HepG2 (cell line): Measurements from ENCODE around the gene UBE4A. TPM values are rescaled to one million over a fixed set of nuclear protein-coding genes. Genes with fewer than 3 reads are reported as not detected.

Source experiments
- ARID3A ChIP-seq: IDR thresholded peaks from 2 replicates; pipeline ENCODE4 v1.6.1; 2012; ENCODE audit warnings: low read depth, low read length, improper control_type of control experiment
- CEBPZ ChIP-seq: IDR thresholded peaks from 2 replicates; pipeline ENCODE4 v1.6.1; 2012; ENCODE audit warnings: low read length, improper control_type of control experiment
- ELF4 ChIP-seq: sonication (generic); formaldehyde crosslinking; IDR thresholded peaks from 2 replicates; pipeline ENCODE4 v1.5.0; 2020; ENCODE audit warnings: missing genetic modification reagents, mild to moderate bottlenecking, moderate library complexity, borderline replicate concordance
- HMGA1 ChIP-seq: sonication (generic); formaldehyde crosslinking; conservative IDR thresholded peaks from 2 replicates; pipeline ENCODE4 v1.4.0; 2020; ENCODE audit warnings: missing genetic modification reagents
- KDM6A ChIP-seq: IDR thresholded peaks from 2 replicates; pipeline ENCODE4 v1.6.1; 2016; ENCODE audit warnings: low read depth
- MAF1 ChIP-seq: sonication (generic); formaldehyde crosslinking; IDR thresholded peaks from 2 replicates; pipeline ENCODE4 v1.5.0; 2020; ENCODE audit warnings: missing genetic modification reagents, borderline replicate concordance
- MXD1 ChIP-seq: sonication (generic); formaldehyde crosslinking; IDR thresholded peaks from 2 replicates; pipeline ENCODE4 v1.4.0; 2020; ENCODE audit warnings: mild to moderate bottlenecking, missing genetic modification reagents
- NFE2L2 ChIP-seq: fragments of 150-350 bp; IDR thresholded peaks from 2 replicates; pipeline ENCODE4 v1.6.1; 2014; ENCODE audit warnings: low read length
- UBTF ChIP-seq: sonication (generic); formaldehyde crosslinking; IDR thresholded peaks from 2 replicates; pipeline ENCODE4 v1.4.0; 2020; ENCODE audit warnings: mild to moderate bottlenecking, missing genetic modification reagents
- YEATS2 ChIP-seq: sonication (generic); formaldehyde crosslinking; IDR thresholded peaks from 2 replicates; pipeline ENCODE4 v1.4.0; 2020; ENCODE audit warnings: missing genetic modification reagents, borderline replicate concordance
- ZBTB3 ChIP-seq: sonication (generic); formaldehyde crosslinking; IDR thresholded peaks from 2 replicates; pipeline ENCODE4 v1.4.0; 2020; ENCODE audit warnings: low read depth, mild to moderate bottlenecking, moderate library complexity, missing genetic modification reagents, borderline replicate concordance
- ZNF275 ChIP-seq: sonication (generic); formaldehyde crosslinking; IDR thresholded peaks from 2 replicates; pipeline ENCODE4 v1.8.0; 2022; ENCODE audit warnings: missing genetic modification reagents, mild to moderate bottlenecking, inconsistent platforms, borderline replicate concordance
- ZNF367 ChIP-seq: sonication (generic); formaldehyde crosslinking; IDR thresholded peaks from 2 replicates; pipeline ENCODE4 v1.4.0; 2020; ENCODE audit warnings: missing genetic modification reagents, borderline replicate concordance
- ZNF629 ChIP-seq: sonication (generic); formaldehyde crosslinking; conservative IDR thresholded peaks from 2 replicates; pipeline ENCODE4 v1.5.0; 2020; ENCODE audit warnings: missing genetic modification reagents
- ZNF891 ChIP-seq: sonication (generic); formaldehyde crosslinking; IDR thresholded peaks from 2 replicates; pipeline ENCODE4 v1.5.0; 2020; ENCODE audit warnings: mild to moderate bottlenecking, missing genetic modification reagents
- ZSCAN31 ChIP-seq: sonication (generic); formaldehyde crosslinking; IDR thresholded peaks from 2 replicates; pipeline ENCODE4 v1.5.0; 2020; ENCODE audit warnings: low read depth, mild to moderate bottlenecking, missing genetic modification reagents
- polyA plus RNA-seq, 8 experiments: library from polyadenylated mRNA; depleted of rRNA in 3 of 8; stranded (reverse) in 7 of 8; unstranded in 1 of 8; fragments of >200 nt; fragmentation: Illumina TruSeq in 4 of 8; extraction: Trizol in 4 of 8; gene quantifications; 2 replicates each; pipeline versions ENCODE4 v1.2.1 to v1.2.3, GENCODE V29; 2011 to 2016; ENCODE audit warnings: low read depth in 4 of 8, missing spikeins in 1 of 8, mixed read lengths in 1 of 8; ENCODE audit not compliant: insufficient read depth in 1 of 8
- total RNA-seq, 5 experiments: library from RNA; depleted of rRNA; stranded (reverse); fragments of >200 nt; fragmentation: Illumina TruSeq; extraction: Trizol; gene quantifications; 2 replicates each; pipeline ENCODE4 v1.2.3, GENCODE V29; 2016; ENCODE audit warnings: low read depth in 1 of 5

Gene UBE4A
- total and polyA plus RNA-seq, 2 of the 13 experiments (the other 11 are each of a cell fraction or from before 2014, with no cell fraction given), result 15.1 to 32.7 TPM

- TF ChIP-seq ZNF629 (CRISPR knock-in tag) (0 out of 2 replicates have a peak, but pooled peaks have one; percentile 10), ZNF275 (no peak), MXD1 (no peak), ZNF367 (CRISPR knock-in tag) (no peak), ZSCAN31 (CRISPR knock-in tag) (no peak), ZBTB3 (CRISPR knock-in tag) (no peak), ZNF891 (CRISPR knock-in tag) (no peak), UBTF (CRISPR knock-in tag) (no peak), ARID3A (peak; percentile 20; the same call in 1 of the 2 replicates), MAF1 (CRISPR knock-in tag) (no peak), YEATS2 (CRISPR knock-in tag) (peak; percentile 96), HMGA1 (no peak), CEBPZ (no peak), NFE2L2 (0 out of 2 replicates have a peak, but pooled peaks have one; percentile 6), KDM6A (CRISPR knock-in tag) (no peak), ELF4 (peak; percentile 80; the same call in 1 of the 2 replicates)
These were observed at the start of gene UBE4A (continued) for GRCh38 chr11:118359295-118359958.
